Measurements from ENCODE around the gene C2orf68. TPM values are rescaled to one million over a fixed set of nuclear protein-coding genes. Genes with fewer than 3 reads are reported as not detected.

The C2orf68 gene
- total and polyA plus RNA-seq, 2 donors (not counting 1 experiment from before 2014, with no cell fraction given) = 30.5 to 82.4 TPM

DNA sequence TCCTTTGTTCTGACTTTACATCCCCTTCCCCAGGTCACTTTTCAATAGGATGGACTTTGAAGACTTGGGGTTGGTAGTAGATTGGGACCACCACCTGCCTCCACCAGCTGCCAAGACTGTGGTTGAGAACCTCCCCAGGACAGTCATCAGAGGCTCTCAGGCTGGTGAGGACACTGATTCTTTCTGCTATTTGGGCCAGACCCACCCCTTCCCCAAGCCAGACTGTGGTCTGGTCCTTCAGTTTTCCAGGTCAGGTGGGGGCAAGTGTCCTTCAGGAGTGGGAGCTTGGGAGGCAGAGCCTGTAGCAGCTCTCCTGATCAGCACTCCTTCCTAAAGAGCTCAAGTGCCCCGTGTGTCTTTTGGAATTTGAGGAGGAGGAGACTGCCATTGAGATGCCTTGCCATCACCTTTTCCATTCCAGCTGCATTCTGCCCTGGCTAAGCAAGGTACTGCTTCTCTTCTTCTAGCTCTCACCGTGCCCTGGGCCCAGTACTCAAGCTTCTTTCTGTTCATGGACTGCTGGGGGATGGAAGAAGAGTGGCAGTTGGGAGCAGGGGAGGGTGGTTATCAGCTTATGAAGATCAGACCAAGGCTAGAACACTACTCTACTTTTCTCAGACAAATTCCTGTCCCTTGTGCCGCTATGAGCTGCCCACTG, 15.3 kb downstream of the C2orf68 start:
- H3K27me3 Mint-ChIP-seq = no peaks in the 10 kb centered on the region
- H3K4me3 Mint-ChIP-seq = peak overlapping the region; percentile 92
- H3K27ac ChIP-seq (ENCODE audit: low read length in 2 of 2) = peak overlapping the region in 1 of 2 donors; percentile 81
- no peaks in the 10 kb centered on the region for H3K9me3 Mint-ChIP-seq (ENCODE audit: insufficient read depth)
- no peaks in the 10 kb centered on the region for H3K27me3 ChIP-seq (replicated peaks in 1 of 4; ENCODE audit: control extremely low read depth in 1 of 4, control insufficient read depth in 3 of 4, insufficient read depth in 4 of 4, low read length in 3 of 4)
- intact Hi-C loops (cut with micrococcal nuclease) = no loop called here
- peak overlapping the region; percentile 97 for H3K9ac ChIP-seq (ENCODE audit: low read length)
- peaks cover 14% of the 10 kb centered on the region for H4K20me1 ChIP-seq (ENCODE audit: control insufficient read depth, insufficient read depth, low read length, poor library complexity, severe bottlenecking)
- peaks cover 34% of the 10 kb centered on the region for H3K4me1 Mint-ChIP-seq
- H3K4me1 ChIP-seq (ENCODE audit: control insufficient read depth in 2 of 2, insufficient read depth in 2 of 2, low read length in 2 of 2) = peaks cover 20 to 25% of the 10 kb centered on the region in 2 donors
- CTCF ChIA-PET = interaction anchor here (2.1 to 4.5 kb wide), 2 partner anchors 12 to 45 kb away, joined by 11 to 21 read pairs; partner anchors contain the start of gene VAMP5
- ATAC-seq (ENCODE audit: low read depth) = no peak
- peak overlapping the region; percentile 95 for H3K27ac Mint-ChIP-seq
- no peak for TF ChIP-seq EZH2 (IDR thresholded peaks at IDR 0.05; ENCODE audit: borderline replicate concordance, insufficient read depth, low read depth, low read length, poor library complexity, severe bottlenecking)
- TF ChIP-seq, protein P1, sequence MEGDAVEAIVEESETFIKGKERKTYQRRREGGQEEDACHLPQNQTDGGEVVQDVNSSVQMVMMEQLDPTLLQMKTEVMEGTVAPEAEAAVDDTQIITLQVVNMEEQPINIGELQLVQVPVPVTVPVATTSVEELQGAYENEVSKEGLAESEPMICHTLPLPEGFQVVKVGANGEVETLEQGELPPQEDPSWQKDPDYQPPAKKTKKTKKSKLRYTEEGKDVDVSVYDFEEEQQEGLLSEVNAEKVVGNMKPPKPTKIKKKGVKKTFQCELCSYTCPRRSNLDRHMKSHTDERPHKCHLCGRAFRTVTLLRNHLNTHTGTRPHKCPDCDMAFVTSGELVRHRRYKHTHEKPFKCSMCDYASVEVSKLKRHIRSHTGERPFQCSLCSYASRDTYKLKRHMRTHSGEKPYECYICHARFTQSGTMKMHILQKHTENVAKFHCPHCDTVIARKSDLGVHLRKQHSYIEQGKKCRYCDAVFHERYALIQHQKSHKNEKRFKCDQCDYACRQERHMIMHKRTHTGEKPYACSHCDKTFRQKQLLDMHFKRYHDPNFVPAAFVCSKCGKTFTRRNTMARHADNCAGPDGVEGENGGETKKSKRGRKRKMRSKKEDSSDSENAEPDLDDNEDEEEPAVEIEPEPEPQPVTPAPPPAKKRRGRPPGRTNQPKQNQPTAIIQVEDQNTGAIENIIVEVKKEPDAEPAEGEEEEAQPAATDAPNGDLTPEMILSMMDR (IDR thresholded peaks at IDR 0.05) = no peak
- WGBS (ENCODE audit: insufficient coverage) = 67% methylated on average over 1 of the region's 3 CpGs
- no peak for DNase-seq
- peak overlapping the region; percentile 65 to 93 (median 86) for H3K4me3 ChIP-seq (ENCODE audit: control extremely low read depth in 1 of 5, extremely low read depth in 1 of 5, insufficient read depth in 1 of 5, low read depth in 2 of 5, low read length in 4 of 5)
- H2AFZ ChIP-seq (ENCODE audit: insufficient read depth, low read depth, low read length, poor library complexity, severe bottlenecking) = no peak overlapping the region
- peak overlapping the region; percentile 83 for H3K4me2 ChIP-seq (replicated peaks; ENCODE audit: low read depth, low read length, poor library complexity, severe bottlenecking)
- H3K36me3 ChIP-seq (replicated peaks in 1 of 2; ENCODE audit: control extremely low read depth in 1 of 2, control insufficient read depth in 1 of 2, extremely low read depth in 1 of 2, insufficient read depth in 2 of 2, low read length in 1 of 2) = peaks cover 0 to 28% of the 10 kb centered on the region in 2 experiments
- peaks cover 36% of the 10 kb centered on the region for H3K79me2 ChIP-seq (ENCODE audit: control insufficient read depth, insufficient read depth, low read length)
- POLR2A ChIA-PET = interaction anchor here (1.1 to 2.9 kb wide), 5 partner anchors 9 to 58 kb away, joined by 3 to 8 read pairs (median 4); partner anchors contain the start of genes MAT2A and VAMP5
- H3K9me3 ChIP-seq (ENCODE audit: control extremely low read depth in 1 of 3, control insufficient read depth in 2 of 3, insufficient read depth in 1 of 3, low read length in 2 of 3) = no peaks in the 10 kb centered on the region

DNA sequence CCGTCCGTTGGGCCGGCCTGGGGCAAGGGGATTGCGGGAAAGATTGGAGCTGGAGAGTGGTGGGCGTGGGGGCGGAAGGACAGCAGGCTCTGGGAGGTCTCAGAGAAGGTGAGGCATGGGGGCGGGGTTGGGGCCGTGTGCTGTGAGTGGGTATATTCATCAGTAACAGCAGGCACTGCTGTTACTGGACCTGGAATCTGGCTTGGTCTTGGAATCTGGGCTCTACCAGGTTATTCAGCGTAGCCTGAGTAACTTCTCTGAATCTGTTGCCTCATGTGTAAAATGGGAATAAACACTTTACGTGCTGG, 15.9 kb downstream of the C2orf68 start:
- Mint-ChIP-seq H3K27ac (peak overlapping the region; percentile 95), H3K4me3 (peak overlapping the region; percentile 92), H3K9me3 (ENCODE audit: insufficient read depth) (no peaks in the 10 kb centered on the region), H3K4me1 (peaks cover 29% of the 10 kb centered on the region), H3K27me3 (no peaks in the 10 kb centered on the region)
- ChIA-PET CTCF (interaction anchor here (1.0 to 4.5 kb wide), 4 partner anchors 11 to 204 kb away, joined by 4 to 21 read pairs (median 8); partner anchors contain the start of gene VAMP5), POLR2A (interaction anchor here (0.6 to 2.9 kb wide), 13 partner anchors 8 to 639 kb away, joined by 3 to 8 read pairs (median 5); partner anchors contain the start of genes C2orf68, MAT2A, SH2D6 and VAMP5)
- no peaks in the 10 kb centered on the region for H3K27me3 ChIP-seq (replicated peaks in 1 of 4; ENCODE audit: control extremely low read depth in 1 of 4, control insufficient read depth in 3 of 4, insufficient read depth in 4 of 4, low read length in 3 of 4)
- ATAC-seq (ENCODE audit: low read depth) = no peak
- 9% methylated on average over 9 of the region's 10 CpGs for WGBS (ENCODE audit: insufficient coverage)
- intact Hi-C loops (cut with micrococcal nuclease) = no loop called here
- peak overlapping the region; percentile 83 for H3K4me2 ChIP-seq (replicated peaks; ENCODE audit: low read depth, low read length, poor library complexity, severe bottlenecking)
- peak overlapping the region; percentile 97 for H3K9ac ChIP-seq (ENCODE audit: low read length)
- H3K4me1 ChIP-seq (ENCODE audit: control insufficient read depth in 2 of 2, insufficient read depth in 2 of 2, low read length in 2 of 2) = peaks cover 17 to 23% of the 10 kb centered on the region in 2 donors
- peaks cover 14% of the 10 kb centered on the region for H4K20me1 ChIP-seq (ENCODE audit: control insufficient read depth, insufficient read depth, low read length, poor library complexity, severe bottlenecking)
- H3K79me2 ChIP-seq (ENCODE audit: control insufficient read depth, insufficient read depth, low read length) = peaks cover 36% of the 10 kb centered on the region
- H3K9me3 ChIP-seq (ENCODE audit: control extremely low read depth in 1 of 3, control insufficient read depth in 2 of 3, insufficient read depth in 1 of 3, low read length in 2 of 3) = no peaks in the 10 kb centered on the region
- peak overlapping the region; percentile 76 to 81 for H3K27ac ChIP-seq (ENCODE audit: low read length in 2 of 2)
- H2AFZ ChIP-seq (ENCODE audit: insufficient read depth, low read depth, low read length, poor library complexity, severe bottlenecking) = peak overlapping the region; percentile 87
- peak overlapping the region; percentile 65 to 93 (median 86) for H3K4me3 ChIP-seq (ENCODE audit: control extremely low read depth in 1 of 5, extremely low read depth in 1 of 5, insufficient read depth in 1 of 5, low read depth in 2 of 5, low read length in 4 of 5)
- no peak for TF ChIP-seq EZH2 (IDR thresholded peaks at IDR 0.05; ENCODE audit: borderline replicate concordance, insufficient read depth, low read depth, low read length, poor library complexity, severe bottlenecking)
- TF ChIP-seq, protein P1 (IDR thresholded peaks at IDR 0.05) = no peak
- peaks cover 0 to 28% of the 10 kb centered on the region in 2 experiments for H3K36me3 ChIP-seq (replicated peaks in 1 of 2; ENCODE audit: control extremely low read depth in 1 of 2, control insufficient read depth in 1 of 2, extremely low read depth in 1 of 2, insufficient read depth in 2 of 2, low read length in 1 of 2)
- no peak for DNase-seq

Data from B cell (primary cell).